Measurements from ENCODE around the gene MAP4K4. TPM values are rescaled to one million over a fixed set of nuclear protein-coding genes. Genes with fewer than 3 reads are reported as not detected.

The MAP4K4 gene
- total and polyA plus RNA-seq, 4 donors: 19.7 to 91.7 (median 54.0) TPM

DNA sequence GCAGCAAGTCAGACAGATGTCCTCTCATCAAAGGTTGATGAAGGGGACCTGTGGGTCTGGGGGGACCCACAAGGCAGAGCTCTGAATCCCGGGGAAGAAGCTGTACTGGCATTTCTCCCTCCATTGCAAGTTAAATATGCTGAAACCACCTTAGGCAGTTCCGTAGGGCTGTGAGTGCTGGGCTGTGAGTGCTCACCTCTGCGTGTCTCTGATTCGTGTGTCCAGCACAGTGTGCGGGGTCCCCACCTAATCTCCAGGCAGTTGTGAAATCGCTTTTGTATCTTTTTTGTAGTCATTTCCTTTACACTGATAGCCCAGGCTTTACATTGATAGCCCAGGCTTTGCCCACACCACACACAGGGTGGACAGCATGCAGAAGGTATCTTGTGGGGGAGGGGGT, 80.6 kb downstream of the MAP4K4 start:
- DNase-seq (no peak), ATAC-seq (ENCODE audit: insufficient read depth, low FRiP score) (no peak)
- H3K27me3 ChIP-seq (ENCODE audit: control insufficient read depth in 3 of 3, insufficient read depth in 3 of 3, low read length in 2 of 3): no peaks in the 10 kb centered on the region
- no peaks in the 10 kb centered on the region for H3K9me3 ChIP-seq (ENCODE audit: control insufficient read depth in 4 of 4, insufficient read depth in 3 of 4, low read length in 3 of 4)
- TF ChIP-seq, protein P1, sequence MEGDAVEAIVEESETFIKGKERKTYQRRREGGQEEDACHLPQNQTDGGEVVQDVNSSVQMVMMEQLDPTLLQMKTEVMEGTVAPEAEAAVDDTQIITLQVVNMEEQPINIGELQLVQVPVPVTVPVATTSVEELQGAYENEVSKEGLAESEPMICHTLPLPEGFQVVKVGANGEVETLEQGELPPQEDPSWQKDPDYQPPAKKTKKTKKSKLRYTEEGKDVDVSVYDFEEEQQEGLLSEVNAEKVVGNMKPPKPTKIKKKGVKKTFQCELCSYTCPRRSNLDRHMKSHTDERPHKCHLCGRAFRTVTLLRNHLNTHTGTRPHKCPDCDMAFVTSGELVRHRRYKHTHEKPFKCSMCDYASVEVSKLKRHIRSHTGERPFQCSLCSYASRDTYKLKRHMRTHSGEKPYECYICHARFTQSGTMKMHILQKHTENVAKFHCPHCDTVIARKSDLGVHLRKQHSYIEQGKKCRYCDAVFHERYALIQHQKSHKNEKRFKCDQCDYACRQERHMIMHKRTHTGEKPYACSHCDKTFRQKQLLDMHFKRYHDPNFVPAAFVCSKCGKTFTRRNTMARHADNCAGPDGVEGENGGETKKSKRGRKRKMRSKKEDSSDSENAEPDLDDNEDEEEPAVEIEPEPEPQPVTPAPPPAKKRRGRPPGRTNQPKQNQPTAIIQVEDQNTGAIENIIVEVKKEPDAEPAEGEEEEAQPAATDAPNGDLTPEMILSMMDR (IDR thresholded peaks at IDR 0.05; ENCODE audit: control extremely low read depth, extremely low read depth): no peak
- no peak overlapping the region for H3K27ac ChIP-seq (ENCODE audit: low read depth in 1 of 2, low read length in 1 of 2)
- peaks cover 14 to 68% (median 19%) of the 10 kb centered on the region in 5 donors for H3K4me1 ChIP-seq (ENCODE audit: control insufficient read depth in 5 of 5, insufficient read depth in 5 of 5, low read length in 5 of 5)
- H3K36me3 ChIP-seq (ENCODE audit: control insufficient read depth in 4 of 4, insufficient read depth in 4 of 4, low read length in 4 of 4): no peaks in the 10 kb centered on the region
- H3K9ac ChIP-seq (ENCODE audit: insufficient read depth in 1 of 2, low read length in 2 of 2): no peak overlapping the region
- no peak overlapping the region for H3K4me3 ChIP-seq
- WGBS, 2 donors: 90 to 93% methylated on average over 6 of the region's 6 CpGs

DNA sequence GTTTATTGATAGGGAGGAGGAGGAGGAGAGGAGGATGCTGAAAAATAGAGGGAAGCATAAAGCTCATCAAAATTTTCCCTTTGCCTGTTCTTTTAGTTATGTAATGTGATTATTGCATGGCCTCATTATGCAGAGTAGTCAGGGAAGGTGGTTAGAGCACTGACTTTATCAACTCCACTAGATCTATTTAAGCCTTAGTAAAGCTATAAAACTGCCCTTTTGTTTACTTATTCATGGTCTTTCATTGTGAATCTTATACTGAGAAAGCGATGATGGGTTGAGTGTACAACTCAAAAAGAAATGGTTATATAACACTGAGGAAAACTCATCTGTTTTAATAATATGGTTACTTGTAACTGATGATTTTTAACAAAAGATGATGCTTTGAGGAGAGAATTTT, 81.7 kb downstream of the MAP4K4 start:
- ATAC-seq (ENCODE audit: insufficient read depth, low FRiP score) (no peak), DNase-seq (no peak)
- Histone ChIP-seq H3K9ac (ENCODE audit: insufficient read depth in 1 of 2, low read length in 2 of 2) (no peak overlapping the region), H3K4me1 (ENCODE audit: control insufficient read depth in 5 of 5, insufficient read depth in 5 of 5, low read length in 5 of 5) (peaks cover 14 to 60% (median 22%) of the 10 kb centered on the region in 5 donors), H3K27me3 (ENCODE audit: control insufficient read depth in 3 of 3, insufficient read depth in 3 of 3, low read length in 2 of 3) (no peaks in the 10 kb centered on the region), H3K4me3 (no peak overlapping the region), H3K9me3 (ENCODE audit: control insufficient read depth in 4 of 4, insufficient read depth in 3 of 4, low read length in 3 of 4) (no peaks in the 10 kb centered on the region), H3K27ac (ENCODE audit: low read depth in 1 of 2, low read length in 1 of 2) (no peak overlapping the region), H3K36me3 (ENCODE audit: control insufficient read depth in 4 of 4, insufficient read depth in 4 of 4, low read length in 4 of 4) (no peaks in the 10 kb centered on the region)
- TF ChIP-seq, protein P1 (IDR thresholded peaks at IDR 0.05; ENCODE audit: control extremely low read depth, extremely low read depth): no peak
- WGBS, 2 donors: 93 to 96% methylated on average over 1 of the region's 1 CpG

DNA sequence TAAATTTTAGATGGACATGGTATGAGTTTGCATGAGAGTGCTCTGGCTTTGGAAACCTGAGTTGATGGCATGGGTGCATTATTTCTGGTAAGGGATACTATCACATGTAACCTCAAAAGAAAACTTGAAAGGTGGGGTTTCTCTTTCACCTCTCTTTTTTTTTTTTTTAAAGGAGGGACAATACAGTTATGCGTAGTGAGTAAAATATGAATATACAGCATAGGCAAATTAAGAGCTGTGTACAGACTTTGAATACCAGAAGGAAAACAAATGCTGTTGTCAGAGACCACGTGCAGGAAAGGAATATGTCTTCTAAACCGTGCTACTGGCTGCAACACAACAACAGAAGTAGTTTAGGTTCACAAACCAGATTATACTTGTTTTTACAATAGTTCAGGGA, 82.1 kb downstream of the MAP4K4 start:
- Histone ChIP-seq H3K27me3 (ENCODE audit: control insufficient read depth in 3 of 3, insufficient read depth in 3 of 3, low read length in 2 of 3) (no peaks in the 10 kb centered on the region), H3K36me3 (ENCODE audit: control insufficient read depth in 4 of 4, insufficient read depth in 4 of 4, low read length in 4 of 4) (no peaks in the 10 kb centered on the region), H3K9me3 (ENCODE audit: control insufficient read depth in 4 of 4, insufficient read depth in 3 of 4, low read length in 3 of 4) (no peaks in the 10 kb centered on the region), H3K4me1 (ENCODE audit: control insufficient read depth in 5 of 5, insufficient read depth in 5 of 5, low read length in 5 of 5) (peaks cover 13 to 58% (median 22%) of the 10 kb centered on the region in 5 donors), H3K27ac (ENCODE audit: low read depth in 1 of 2, low read length in 1 of 2) (no peak overlapping the region), H3K9ac (ENCODE audit: insufficient read depth in 1 of 2, low read length in 2 of 2) (no peak overlapping the region), H3K4me3 (no peak overlapping the region)
- ATAC-seq (ENCODE audit: insufficient read depth, low FRiP score): no peak
- TF ChIP-seq, protein P1 (IDR thresholded peaks at IDR 0.05; ENCODE audit: control extremely low read depth, extremely low read depth): no peak
- WGBS, 2 donors: 77% methylated on average over 3 of the region's 3 CpGs
- no peak for DNase-seq

DNA sequence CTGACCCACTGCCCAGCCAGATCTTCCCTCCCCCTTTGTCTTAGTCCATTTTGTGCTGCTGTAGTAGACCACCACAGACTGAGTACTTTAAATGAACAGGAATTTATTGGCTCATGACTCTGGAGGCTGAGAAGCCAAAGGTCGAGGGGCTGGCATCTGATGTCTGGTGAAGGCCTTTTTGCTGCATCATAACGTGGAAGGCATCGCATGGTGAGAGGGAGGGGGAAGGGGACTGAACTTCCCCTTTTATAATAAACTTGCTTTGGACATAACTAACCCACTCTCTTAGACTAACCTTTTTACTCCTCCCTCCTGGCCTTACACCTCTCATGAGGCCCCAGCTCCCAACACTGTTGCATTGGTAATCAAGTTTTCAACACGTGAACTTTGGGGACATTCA, 83.8 kb downstream of the MAP4K4 start:
- Histone ChIP-seq H3K4me1 (ENCODE audit: control insufficient read depth in 5 of 5, insufficient read depth in 5 of 5, low read length in 5 of 5) (peaks cover 0 to 47% (median 15%) of the 10 kb centered on the region in 5 donors), H3K27me3 (ENCODE audit: control insufficient read depth in 3 of 3, insufficient read depth in 3 of 3, low read length in 2 of 3) (no peaks in the 10 kb centered on the region), H3K9me3 (ENCODE audit: control insufficient read depth in 4 of 4, insufficient read depth in 3 of 4, low read length in 3 of 4) (no peaks in the 10 kb centered on the region), H3K4me3 (no peak overlapping the region), H3K36me3 (ENCODE audit: control insufficient read depth in 4 of 4, insufficient read depth in 4 of 4, low read length in 4 of 4) (no peaks in the 10 kb centered on the region), H3K27ac (ENCODE audit: low read depth in 1 of 2, low read length in 1 of 2) (no peak overlapping the region), H3K9ac (ENCODE audit: insufficient read depth in 1 of 2, low read length in 2 of 2) (no peak overlapping the region)
- TF ChIP-seq, protein P1 (IDR thresholded peaks at IDR 0.05; ENCODE audit: control extremely low read depth, extremely low read depth): no peak
- no peak for ATAC-seq (ENCODE audit: insufficient read depth, low FRiP score)
- no peak for DNase-seq
- WGBS, 2 donors: 36 to 53% methylated on average over 4 of the region's 4 CpGs

Measured in lung (tissue), 12 donors.